GM19455 (cell line): ENCODE measurements around the gene UFC1.

ENCODE experiments used
- ATAC-seq: cut with Tn5 transposase; IDR thresholded peaks from one replicate; pipeline ENCODE4 v1.9.1; 2021; ENCODE audit not compliant: unreplicated experiment

The UFC1 gene

GRCh38 chr1:161168906-161169305 is 15.1 kb downstream of the UFC1 start:
- ATAC-seq = no peak

GRCh38 chr1:161171191-161171590 is 17.4 kb downstream of the UFC1 start:
- ATAC-seq = no peak

- ATAC-seq = no peak
Measured at GRCh38 chr1:161171696-161172095, 17.9 kb downstream of the UFC1 start.

GRCh38 chr1:161172349-161172748 is 18.6 kb downstream of the UFC1 start:
- no peak for ATAC-seq

- no peak for ATAC-seq
Measured at GRCh38 chr1:161172776-161173376, 19.1 kb downstream of the UFC1 start.

GRCh38 chr1:161173711-161174110 is 19.9 kb downstream of the UFC1 start:
- no peak for ATAC-seq

GRCh38 chr1:161174911-161175310 is 21.1 kb downstream of the UFC1 start:
- no peak for ATAC-seq

GRCh38 chr1:161175771-161176453 is 22.1 kb downstream of the UFC1 start:
- ATAC-seq = no peak

GRCh38 chr1:161176468-161177111 is 22.8 kb downstream of the UFC1 start:
- no peak for ATAC-seq

- peak; percentile 73 for ATAC-seq
Measured at GRCh38 chr1:161177112-161177935, 23.5 kb downstream of the UFC1 start, which contains the start of gene B4GALT3. B4GALT3 (minus strand) TSS chr1:161177507; CDS start chr1:161176060, 1,447 bp downstream.

GRCh38 chr1:161177936-161178244 is 24.1 kb downstream of the UFC1 start:
- ATAC-seq = no peak

GRCh38 chr1:161179698-161180097 is 25.9 kb downstream of the UFC1 start:
- no peak for ATAC-seq

- ATAC-seq = no peak
Measured at GRCh38 chr1:161180639-161181038, 26.9 kb downstream of the UFC1 start.

- ATAC-seq = peak; percentile 49
Measured at GRCh38 chr1:161182214-161182613, 28.4 kb downstream of the UFC1 start.

GRCh38 chr1:161185282-161185682 is 31.5 kb downstream of the UFC1 start:
- peak; percentile 66 for ATAC-seq

- ATAC-seq = no peak
Measured at GRCh38 chr1:161185732-161186311, 32.0 kb downstream of the UFC1 start.

GRCh38 chr1:161187311-161187710 is 33.5 kb downstream of the UFC1 start:
- no peak for ATAC-seq

GRCh38 chr1:161188381-161188780 is 34.6 kb downstream of the UFC1 start:
- no peak for ATAC-seq

GRCh38 chr1:161189036-161189435 is 35.3 kb downstream of the UFC1 start:
- ATAC-seq = no peak

- ATAC-seq = no peak
Measured at GRCh38 chr1:161190962-161191521, 37.3 kb downstream of the UFC1 start.

GRCh38 chr1:161191971-161192370 is 38.2 kb downstream of the UFC1 start:
- no peak for ATAC-seq
